Activated CD4-positive, alpha-beta T cell treated with anti-CD3 and anti-CD28 coated beads, Interleukin-2, amount 10 ng/mL, durations not matched to agents 7 days and 5 days (primary cell): ENCODE measurements around the gene FOS. TPM values are rescaled to one million over a fixed set of nuclear protein-coding genes. Genes with fewer than 3 reads are reported as not detected.
"Not testable (repeated sequence)": the region's sequence is repeated elsewhere in the genome, so short reads cannot be mapped to it uniquely, and the experiment has no call there.

ENCODE experiments used
- CTCF ChIA-PET: fragments of 350-600 bp; sonication (Branson Sonifier 250); formaldehyde crosslinking; loops from one replicate; lab custom pipeline; 2021; ENCODE audit warnings: antibody characterized with exemption; lab: Charles Lee
- POLR2A ChIA-PET: fragments of 350-600 bp; sonication (Branson Sonifier 250); formaldehyde crosslinking; loops from one replicate; lab custom pipeline; 2021; ENCODE audit warnings: antibody characterized with exemption; lab: Charles Lee
- DNase-seq: peaks from one replicate; pipeline ENCODE4 v3.0.0-alpha.2; 2020
- H3K27ac Mint-ChIP-seq: one replicate; pipeline ENCODE4 v1.8.0; 2021; ENCODE audit warnings: mild to moderate bottlenecking, moderate library complexity, mixed read lengths
- H3K27me3 Mint-ChIP-seq: one replicate; pipeline ENCODE4 v1.8.0; 2021; ENCODE audit warnings: mixed read lengths
- H3K36me3 Mint-ChIP-seq: one replicate; pipeline ENCODE4 v1.8.0; 2021; ENCODE audit warnings: low read depth, mixed read lengths
- H3K4me1 Mint-ChIP-seq: one replicate; pipeline ENCODE4 v1.8.0; 2021; ENCODE audit warnings: mixed read lengths
- H3K4me3 Mint-ChIP-seq: one replicate; pipeline ENCODE4 v1.8.0; 2021; ENCODE audit warnings: mild to moderate bottlenecking, moderate library complexity, mixed read lengths
- H3K9me3 Mint-ChIP-seq: one replicate; pipeline ENCODE4 v1.8.0; 2021; ENCODE audit warnings: mixed read lengths
- total RNA-seq, 2 experiments: library from RNA; stranded (reverse); gene quantifications; one replicate each; pipeline ENCODE4 v1.2.3, GENCODE V29; 2021

FOS gene
- 10 to 100 TPM; 28.0 to 35.7 TPM for total RNA-seq

- H3K27me3 Mint-ChIP-seq: peaks cover 76% of the 10 kb centered on the region
- no peaks in the 10 kb centered on the region for H3K9me3 Mint-ChIP-seq
These were observed at the start of gene FOS for GRCh38 chr14:75278422-75279152. Gene FOS (plus strand): TSS chr14:75278828. CDS start chr14:75278983, 155 bp downstream.

DNA sequence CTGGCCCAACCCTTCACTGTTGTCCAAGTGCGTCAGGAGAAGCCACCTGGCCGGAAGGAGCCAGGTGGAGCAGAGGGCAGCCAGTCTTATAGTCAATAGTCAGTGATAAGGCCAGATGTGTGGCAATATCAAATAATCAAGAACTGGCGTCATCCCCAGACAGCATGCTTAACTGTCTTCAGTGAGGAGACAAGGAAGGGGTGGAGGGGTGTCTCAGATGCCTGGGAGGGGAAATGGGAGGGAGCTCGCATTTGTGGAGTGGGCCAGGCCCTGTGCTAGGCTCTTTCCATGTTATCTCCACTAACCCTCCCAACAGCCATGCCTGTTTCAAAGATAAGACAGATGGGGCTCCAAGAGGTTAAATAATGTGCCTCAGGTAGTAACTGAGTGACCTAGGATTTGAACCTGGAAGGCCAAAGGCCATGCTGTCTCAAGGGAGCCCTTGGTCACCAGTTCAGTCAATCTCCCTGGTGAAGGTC, 48.9 kb upstream of the FOS start:
- Mint-ChIP-seq H3K4me1 (peaks cover 58% of the 10 kb centered on the region), H3K27me3 (peaks cover 2% of the 10 kb centered on the region), H3K27ac (peak overlapping the region; percentile 82), H3K9me3 (no peaks in the 10 kb centered on the region), H3K4me3 (no peak overlapping the region), H3K36me3 (no peaks in the 10 kb centered on the region)
- ChIA-PET POLR2A (interaction anchor here (0.6 kb wide), 1 partner anchor 63 kb away, joined by 5 read pairs; no protein-coding TSS in a partner anchor), CTCF (interaction anchor here (0.6 to 1.9 kb wide), 3 partner anchors 11 to 52 kb away, joined by 3 to 4 read pairs (median 3); no protein-coding TSS in a partner anchor)
- DNase-seq: no peak

More at GRCh38 chr14:75278422-75279152, at the start of gene FOS:
- peaks cover 2% of the 10 kb centered on the region for H3K36me3 Mint-ChIP-seq
- peaks cover 44% of the 10 kb centered on the region for H3K4me1 Mint-ChIP-seq
- ChIA-PET POLR2A (no interaction called here), CTCF (interaction anchor here (1.0 kb wide), 1 partner anchor 11 kb away, joined by 3 read pairs; no protein-coding TSS in a partner anchor)
- H3K4me3 Mint-ChIP-seq: peak within 1 kb of the TSS; percentile 77
- peak within 1 kb of the TSS; percentile 96 for H3K27ac Mint-ChIP-seq
- peak; percentile 93 for DNase-seq

DNA sequence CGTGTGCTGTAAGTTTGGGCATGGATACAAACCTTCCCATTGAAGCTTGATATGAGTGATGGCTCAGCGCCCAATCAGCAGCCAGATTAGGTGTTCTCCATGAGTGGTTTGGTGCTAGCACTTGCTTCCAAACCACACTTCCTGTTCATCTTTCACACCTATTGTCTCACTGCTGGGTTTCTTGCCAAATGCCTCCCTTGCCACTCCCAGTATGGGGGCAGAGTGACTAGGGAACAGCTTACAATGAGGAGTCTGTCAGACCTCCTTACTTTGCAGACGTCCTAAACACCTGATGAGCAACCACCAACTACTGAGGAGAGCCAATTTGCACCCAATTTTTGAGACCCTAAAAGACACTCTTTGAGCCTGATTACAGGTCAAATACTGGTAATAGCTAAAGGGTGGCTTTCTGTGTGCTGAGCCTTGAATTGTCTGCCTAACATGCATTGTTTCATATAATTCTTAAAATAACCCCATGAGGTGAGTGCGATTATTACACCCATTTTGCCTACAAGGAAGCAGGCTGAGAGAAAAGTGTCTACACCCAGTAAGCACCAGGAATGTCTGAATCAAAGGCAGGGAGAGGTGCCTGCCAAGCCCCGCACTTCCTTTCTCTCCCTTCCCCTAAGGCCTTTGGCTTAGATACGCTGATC, 48.4 kb upstream of the FOS start:
- Mint-ChIP-seq H3K27me3 (peaks cover 2% of the 10 kb centered on the region), H3K27ac (peak overlapping the region; percentile 82), H3K4me3 (no peak overlapping the region), H3K36me3 (no peaks in the 10 kb centered on the region), H3K9me3 (no peaks in the 10 kb centered on the region), H3K4me1 (peaks cover 58% of the 10 kb centered on the region)
- peak; percentile 53 for DNase-seq
- POLR2A ChIA-PET: interaction anchor here (0.6 kb wide), 1 partner anchor 63 kb away, joined by 5 read pairs; no protein-coding TSS in a partner anchor
- CTCF ChIA-PET: interaction anchor here (0.5 to 1.1 kb wide), 3 partner anchors 11 to 91 kb away, joined by 3 to 4 read pairs (median 4); no protein-coding TSS in a partner anchor

DNA sequence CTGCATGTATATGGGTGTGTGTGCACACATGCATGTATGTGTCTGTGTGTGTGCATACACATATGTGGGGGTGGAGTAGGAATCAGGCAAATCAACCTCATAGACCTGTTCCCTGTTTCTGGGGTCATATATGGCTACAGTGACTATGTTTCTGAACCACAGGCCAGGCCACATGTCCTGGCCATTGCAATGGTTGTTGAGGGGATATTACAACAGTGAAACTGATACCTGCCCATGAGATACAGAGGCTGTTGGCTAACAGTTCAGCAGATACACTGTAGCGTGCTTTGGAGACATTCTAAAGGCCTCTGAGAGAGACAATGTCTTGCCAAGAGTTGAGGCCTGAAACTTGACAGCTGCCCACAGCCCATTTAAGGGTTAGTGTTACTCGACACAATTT, 47.3 kb upstream of the FOS start:
- no peaks in the 10 kb centered on the region for H3K36me3 Mint-ChIP-seq
- no peak for DNase-seq
- H3K27me3 Mint-ChIP-seq: peaks cover 2% of the 10 kb centered on the region
- H3K27ac Mint-ChIP-seq: no peak overlapping the region
- POLR2A ChIA-PET: no interaction called here
- H3K4me1 Mint-ChIP-seq: peaks cover 58% of the 10 kb centered on the region
- CTCF ChIA-PET: interaction anchor here (1.1 kb wide), 1 partner anchor 40 kb away, joined by 4 read pairs; no protein-coding TSS in a partner anchor
- no peak overlapping the region for H3K4me3 Mint-ChIP-seq
- H3K9me3 Mint-ChIP-seq: no peaks in the 10 kb centered on the region

DNA sequence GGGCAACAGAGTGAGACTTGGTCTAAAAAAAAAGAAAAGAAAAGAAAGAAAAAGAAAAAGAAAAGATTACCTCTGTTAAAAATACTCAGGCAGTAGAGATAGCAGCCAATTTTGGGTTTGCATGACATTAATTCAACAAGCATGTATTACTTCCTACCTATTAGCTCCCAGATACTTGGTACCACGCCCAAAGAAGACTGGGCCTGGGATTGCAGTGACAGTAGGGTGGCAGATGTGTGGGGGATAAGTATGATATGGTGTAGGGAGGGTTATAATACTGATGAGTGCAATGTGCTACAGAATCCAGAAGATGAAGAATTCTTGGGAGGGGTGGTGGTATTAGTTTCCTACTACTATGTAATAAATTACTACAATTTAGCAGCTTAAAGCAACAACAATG, 46.4 kb upstream of the FOS start:
- no peak for DNase-seq
- no peak overlapping the region for H3K27ac Mint-ChIP-seq
- peaks cover 58% of the 10 kb centered on the region for H3K4me1 Mint-ChIP-seq
- H3K9me3 Mint-ChIP-seq: no peaks in the 10 kb centered on the region
- H3K36me3 Mint-ChIP-seq: no peaks in the 10 kb centered on the region
- H3K4me3 Mint-ChIP-seq: no peak overlapping the region
- H3K27me3 Mint-ChIP-seq: peaks cover 6% of the 10 kb centered on the region
- ChIA-PET CTCF (interaction anchor here (0.5 to 1.6 kb wide), 5 partner anchors 9 to 75 kb away, joined by 3 to 4 read pairs (median 3); no protein-coding TSS in a partner anchor), POLR2A (interaction anchor here (0.5 to 0.6 kb wide), 2 partner anchors 14 to 26 kb away, joined by 3 to 4 read pairs; no protein-coding TSS in a partner anchor)

- CTCF ChIA-PET: interaction anchor here (0.5 to 1.6 kb wide), 6 partner anchors 8 to 75 kb away, joined by 3 to 4 read pairs (median 4); no protein-coding TSS in a partner anchor
- Mint-ChIP-seq H3K4me3 (no peak overlapping the region), H3K9me3 (no peaks in the 10 kb centered on the region), H3K36me3 (no peaks in the 10 kb centered on the region), H3K4me1 (peaks cover 58% of the 10 kb centered on the region), H3K27me3 (peaks cover 10% of the 10 kb centered on the region), H3K27ac (no peak overlapping the region)
- POLR2A ChIA-PET: interaction anchor here (0.5 to 0.6 kb wide), 2 partner anchors 13 to 26 kb away, joined by 3 to 4 read pairs; no protein-coding TSS in a partner anchor
- DNase-seq: peak; percentile 63
These were observed 46.0 kb upstream of the FOS start for GRCh38 chr14:75232597-75232996.

- Mint-ChIP-seq H3K36me3 (no peaks in the 10 kb centered on the region), H3K9me3 (no peaks in the 10 kb centered on the region), H3K4me1 (peaks cover 42% of the 10 kb centered on the region), H3K27ac (no peak overlapping the region), H3K27me3 (peaks cover 20% of the 10 kb centered on the region), H3K4me3 (no peak overlapping the region)
- no peak for DNase-seq
- CTCF ChIA-PET: interaction anchor here (1.0 to 1.9 kb wide), 3 partner anchors 10 to 16 kb away, joined by 3 to 5 read pairs (median 4); no protein-coding TSS in a partner anchor
- POLR2A ChIA-PET: no interaction called here
These were observed 44.2 kb upstream of the FOS start for GRCh38 chr14:75234173-75235115.

DNA sequence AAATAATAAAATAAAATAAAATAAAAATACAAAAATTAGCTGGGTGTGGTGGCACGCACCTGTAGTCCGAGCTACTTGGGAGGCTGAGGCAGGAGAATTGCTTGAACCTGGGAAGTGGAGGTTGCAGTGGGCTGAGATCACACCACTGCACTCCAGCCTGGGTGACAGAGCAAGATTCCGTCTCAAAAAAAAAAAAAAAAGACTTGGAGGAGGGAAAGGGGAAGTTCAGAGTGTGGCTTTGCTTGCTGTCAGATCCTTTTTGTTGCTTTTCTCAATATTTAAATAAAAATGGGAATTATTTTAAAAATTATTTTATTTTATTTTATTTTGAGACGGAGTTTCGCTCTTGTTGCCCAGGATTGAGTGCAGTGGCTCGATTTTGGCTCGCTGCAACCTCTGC, 43.4 kb upstream of the FOS start:
- not testable (repeated sequence) for H3K27ac Mint-ChIP-seq, H3K4me3 Mint-ChIP-seq, H3K36me3 Mint-ChIP-seq, DNase-seq, H3K9me3 Mint-ChIP-seq
- Mint-ChIP-seq H3K27me3 (peaks cover 22% of the 10 kb centered on the region), H3K4me1 (peaks cover 35% of the 10 kb centered on the region)
- CTCF ChIA-PET: interaction anchor here (0.6 to 1.9 kb wide), 3 partner anchors 10 to 55 kb away, joined by 3 to 5 read pairs (median 3); no protein-coding TSS in a partner anchor
- POLR2A ChIA-PET: interaction anchor here (0.6 kb wide), 1 partner anchor 432 kb away, joined by 6 read pairs; no protein-coding TSS in a partner anchor

- ChIA-PET POLR2A (interaction anchor here (0.7 kb wide), 1 partner anchor 66 kb away, joined by 4 read pairs; no protein-coding TSS in a partner anchor), CTCF (interaction anchor here (0.6 to 1.0 kb wide), 2 partner anchors 52 to 62 kb away, joined by 3 read pairs; no protein-coding TSS in a partner anchor)
- H3K4me3 Mint-ChIP-seq: no peak overlapping the region
- H3K4me1 Mint-ChIP-seq: peaks cover 22% of the 10 kb centered on the region
- H3K27me3 Mint-ChIP-seq: peaks cover 22% of the 10 kb centered on the region
- H3K27ac Mint-ChIP-seq: peak overlapping the region; percentile 54
- DNase-seq: no peak
- no peaks in the 10 kb centered on the region for H3K9me3 Mint-ChIP-seq
- H3K36me3 Mint-ChIP-seq: no peaks in the 10 kb centered on the region
These were observed 42.2 kb upstream of the FOS start for GRCh38 chr14:75236467-75236866.

- no peak overlapping the region for H3K4me3 Mint-ChIP-seq
- H3K27ac Mint-ChIP-seq: peak overlapping the region; percentile 54
- no peaks in the 10 kb centered on the region for H3K9me3 Mint-ChIP-seq
- peaks cover 24% of the 10 kb centered on the region for H3K27me3 Mint-ChIP-seq
- POLR2A ChIA-PET: no interaction called here
- H3K4me1 Mint-ChIP-seq: peaks cover 21% of the 10 kb centered on the region
- H3K36me3 Mint-ChIP-seq: no peaks in the 10 kb centered on the region
- no peak for DNase-seq
- CTCF ChIA-PET: no interaction called here
These were observed 41.7 kb upstream of the FOS start for GRCh38 chr14:75236901-75237419.

DNA sequence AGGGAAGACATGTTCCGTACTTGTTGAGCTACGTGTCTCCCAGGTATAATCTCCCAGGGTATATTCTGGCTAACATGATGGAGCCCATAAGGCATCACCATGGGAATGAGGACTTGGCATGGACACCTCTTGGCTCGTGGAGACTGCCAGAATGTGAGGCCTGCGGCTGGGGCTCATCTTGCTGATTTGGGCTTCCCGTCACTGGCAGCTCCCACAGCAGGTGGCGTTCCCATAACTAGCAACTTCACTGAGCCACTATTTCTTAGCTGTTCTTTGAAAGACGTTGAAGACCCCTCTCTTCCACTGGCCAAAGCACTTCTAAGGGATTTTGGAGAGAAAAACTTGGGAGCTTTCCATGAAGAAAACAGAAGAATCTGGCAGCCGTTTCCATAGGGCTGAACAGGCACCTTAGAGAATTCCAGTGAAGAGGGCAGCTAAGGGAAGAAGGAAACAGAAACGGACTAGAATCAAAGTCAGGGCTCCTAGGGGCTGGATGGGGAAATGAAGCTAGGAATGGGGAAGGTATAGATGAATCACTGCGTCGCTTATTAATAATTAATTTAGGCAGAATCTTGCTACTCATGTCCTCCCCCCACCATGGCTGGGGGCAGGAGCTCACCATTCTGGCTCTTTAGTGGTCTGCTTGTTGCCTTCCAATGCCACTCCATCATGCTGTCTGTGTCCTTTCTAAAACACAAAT, 39.7 kb upstream of the FOS start:
- H3K36me3 Mint-ChIP-seq: no peaks in the 10 kb centered on the region
- no peaks in the 10 kb centered on the region for H3K9me3 Mint-ChIP-seq
- H3K27me3 Mint-ChIP-seq: peaks cover 33% of the 10 kb centered on the region
- ChIA-PET POLR2A (no interaction called here), CTCF (interaction anchor here (0.6 to 1.5 kb wide), 9 partner anchors 9 to 250 kb away, joined by 3 to 4 read pairs (median 3); no protein-coding TSS in a partner anchor)
- H3K4me1 Mint-ChIP-seq: peaks cover 7% of the 10 kb centered on the region
- DNase-seq: no peak
- H3K27ac Mint-ChIP-seq: no peak overlapping the region
- H3K4me3 Mint-ChIP-seq: no peak overlapping the region
